ENCODE measurements around the gene ICOS.

DNA sequence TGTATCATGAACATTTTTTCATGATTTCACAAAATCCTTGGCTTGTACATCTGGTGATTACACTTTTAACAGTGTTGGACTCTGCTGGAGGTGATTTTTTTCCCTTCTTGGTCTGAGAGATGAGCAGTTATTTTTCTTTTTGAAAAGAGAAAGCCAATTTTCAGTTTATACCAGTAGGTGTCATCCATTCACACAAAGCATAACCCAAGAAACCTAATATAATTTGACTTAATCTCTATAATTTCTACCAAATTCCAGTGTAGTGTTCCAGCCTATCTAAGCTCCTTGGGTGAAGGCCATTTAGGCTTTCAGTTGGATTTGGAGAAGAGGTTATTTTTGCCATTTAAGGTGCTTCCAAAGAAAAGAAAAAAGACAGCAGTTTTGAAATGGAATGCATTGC lies 7.7 kb upstream of the ICOS start:
- TF ChIP-seq EZH2 (IDR thresholded peaks at IDR 0.05; ENCODE audit: borderline replicate concordance, low read length), result no peak
- TF ChIP-seq, protein P1, sequence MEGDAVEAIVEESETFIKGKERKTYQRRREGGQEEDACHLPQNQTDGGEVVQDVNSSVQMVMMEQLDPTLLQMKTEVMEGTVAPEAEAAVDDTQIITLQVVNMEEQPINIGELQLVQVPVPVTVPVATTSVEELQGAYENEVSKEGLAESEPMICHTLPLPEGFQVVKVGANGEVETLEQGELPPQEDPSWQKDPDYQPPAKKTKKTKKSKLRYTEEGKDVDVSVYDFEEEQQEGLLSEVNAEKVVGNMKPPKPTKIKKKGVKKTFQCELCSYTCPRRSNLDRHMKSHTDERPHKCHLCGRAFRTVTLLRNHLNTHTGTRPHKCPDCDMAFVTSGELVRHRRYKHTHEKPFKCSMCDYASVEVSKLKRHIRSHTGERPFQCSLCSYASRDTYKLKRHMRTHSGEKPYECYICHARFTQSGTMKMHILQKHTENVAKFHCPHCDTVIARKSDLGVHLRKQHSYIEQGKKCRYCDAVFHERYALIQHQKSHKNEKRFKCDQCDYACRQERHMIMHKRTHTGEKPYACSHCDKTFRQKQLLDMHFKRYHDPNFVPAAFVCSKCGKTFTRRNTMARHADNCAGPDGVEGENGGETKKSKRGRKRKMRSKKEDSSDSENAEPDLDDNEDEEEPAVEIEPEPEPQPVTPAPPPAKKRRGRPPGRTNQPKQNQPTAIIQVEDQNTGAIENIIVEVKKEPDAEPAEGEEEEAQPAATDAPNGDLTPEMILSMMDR (IDR thresholded peaks at IDR 0.05; ENCODE audit: low read length), result peak; percentile 35

Measured in OCI-LY1 (cell line).